HL-60 (cell line): ENCODE results near the gene EXOC1L.

ENCODE experiments used
- DNase-seq, 2 experiments: peaks; one replicate each; pipeline ENCODE4 v3.0.0-alpha.2; 2010 to 2020; ENCODE audit warnings: low read depth in 1 of 2, low spot score in 1 of 2
- H3K27ac ChIP-seq: fragments of 250-450 bp; sonication (Bioruptor Pico); replicated peaks from 2 replicates; pipeline ENCODE4 v1.5.1; 2020; ENCODE audit warnings: mild to moderate bottlenecking, moderate library complexity
- H3K27me3 ChIP-seq: fragments of 250-450 bp; sonication (Bioruptor Pico); 2 replicates; pipeline ENCODE4 v1.5.1; 2021; ENCODE audit warnings: mild to moderate bottlenecking, moderate library complexity; ENCODE audit not compliant: insufficient read depth, poor library complexity, severe bottlenecking
- H3K4me3 ChIP-seq: replicated peaks from 2 replicates; pipeline ENCODE4 v1.5.1; 2011; ENCODE audit warnings: mild to moderate bottlenecking, control low read depth, low read length; ENCODE audit not compliant: insufficient read depth
- CTCF ChIP-seq: IDR thresholded peaks from one replicate; pipeline ENCODE4 v1.5.1; 2011; ENCODE audit warnings: low read length, control low read depth, inconsistent platforms; ENCODE audit not compliant: insufficient read depth
- GABPA ChIP-seq: IDR thresholded peaks from 2 replicates; pipeline ENCODE4 v1.6.1; 2012; ENCODE audit warnings: low read depth
- POLR2AphosphoS5 ChIP-seq: IDR thresholded peaks from 2 replicates; pipeline ENCODE4 v1.6.1; 2012; ENCODE audit warnings: low read depth
- REST ChIP-seq: IDR thresholded peaks from 2 replicates; pipeline ENCODE4 v1.6.1; 2012; ENCODE audit warnings: low read depth; ENCODE audit not compliant: insufficient replicate concordance
- SPI1 ChIP-seq: IDR thresholded peaks from 2 replicates; pipeline ENCODE4 v1.6.1; 2012; ENCODE audit warnings: low read depth, mild to moderate bottlenecking, borderline replicate concordance
- long read RNA-seq: library from polyadenylated mRNA; unstranded; transcript quantifications from one replicate; pipeline ENCODE4 v2.0.0, GENCODE V29; 2020

The EXOC1L gene
- long read RNA-seq: 0 reads

GRCh38 chr4:55819634-55820033, at the start of gene EXOC1L:
Gene EXOC1L, plus strand, starts transcription at chr4:55819790. Its CDS starts 237 bp downstream, at chr4:55820027.
- Histone ChIP-seq H3K4me3 (no peak within 1 kb of the TSS), H3K27me3 (no peaks in the 10 kb centered on the region), H3K27ac (no peak within 1 kb of the TSS)
- TF ChIP-seq POLR2AphosphoS5 (no peak), GABPA (no peak), CTCF (no peak), REST (no peak), SPI1 (no peak)
- no peak for DNase-seq

- H3K27me3 ChIP-seq: no peaks in the 10 kb centered on the region
These were observed 48.9 kb upstream of the EXOC1L start for GRCh38 chr4:55770662-55771061.

GRCh38 chr4:55781341-55781740, 38.2 kb upstream of the EXOC1L start:
- H3K27ac ChIP-seq: no peak overlapping the region
- no peak for TF ChIP-seq CTCF
- no peak for TF ChIP-seq GABPA
- no peak for TF ChIP-seq POLR2AphosphoS5
- no peak for TF ChIP-seq REST
- no peak for TF ChIP-seq SPI1
- no peaks in the 10 kb centered on the region for H3K27me3 ChIP-seq
- H3K4me3 ChIP-seq: no peak overlapping the region
- DNase-seq: no peak

More at GRCh38 chr4:55770662-55771061, 48.9 kb upstream of the EXOC1L start:
- TF ChIP-seq SPI1 (no peak), REST (no peak), CTCF (no peak), POLR2AphosphoS5 (no peak), GABPA (no peak)
- Histone ChIP-seq H3K27ac (no peak overlapping the region), H3K4me3 (no peak overlapping the region)
- DNase-seq: no peak
